GDM1 (cell line): ENCODE data around the gene KRTAP20-4.

Experiments
- DNase-seq: peaks from one replicate; lab custom pipeline; 2025; lab: John Stamatoyannopoulos, UW

The KRTAP20-4 gene

DNA sequence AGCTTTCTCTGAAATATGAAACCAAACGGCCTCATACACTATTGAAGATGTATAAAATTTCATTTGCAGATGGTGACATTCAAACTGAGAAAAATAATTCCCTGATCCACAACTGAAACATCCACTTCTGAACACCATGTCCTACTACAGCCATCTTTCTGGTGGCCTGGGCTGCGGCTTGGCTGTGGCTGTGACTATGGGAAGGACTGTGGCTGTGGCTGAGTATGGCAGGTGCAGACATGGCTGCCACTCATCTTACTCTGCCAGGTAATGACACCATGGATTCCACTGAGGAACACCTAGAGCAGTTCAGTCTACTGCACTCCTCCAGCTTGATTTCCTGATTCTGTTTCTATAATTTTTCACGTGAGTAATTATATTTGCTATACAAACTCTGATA is at the start of gene KRTAP20-4:
TSS of gene KRTAP20-4 (plus strand) at position 106 of the 400 bp plus-strand sequence.
- DNase-seq: no peak

DNA sequence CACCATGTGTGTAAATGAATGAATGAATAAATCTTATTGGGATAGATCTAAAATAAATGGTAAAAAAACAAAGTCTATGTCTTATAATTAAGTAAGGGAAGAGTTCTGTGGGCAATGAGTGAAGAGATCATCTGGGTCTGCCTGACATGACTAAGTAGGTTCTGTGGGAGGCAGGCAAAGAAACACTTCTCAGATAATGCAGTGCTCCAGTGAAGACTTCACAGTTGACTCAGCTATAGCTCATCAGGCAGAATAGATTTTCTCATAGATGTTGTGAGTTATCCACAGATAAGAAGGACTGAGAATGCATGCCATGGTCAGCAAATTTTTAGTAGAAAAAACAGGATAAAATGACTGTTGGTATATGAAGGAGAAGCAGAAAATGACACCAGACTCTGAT is 42.7 kb upstream of the KRTAP20-4 start:
- no peak for DNase-seq

DNA sequence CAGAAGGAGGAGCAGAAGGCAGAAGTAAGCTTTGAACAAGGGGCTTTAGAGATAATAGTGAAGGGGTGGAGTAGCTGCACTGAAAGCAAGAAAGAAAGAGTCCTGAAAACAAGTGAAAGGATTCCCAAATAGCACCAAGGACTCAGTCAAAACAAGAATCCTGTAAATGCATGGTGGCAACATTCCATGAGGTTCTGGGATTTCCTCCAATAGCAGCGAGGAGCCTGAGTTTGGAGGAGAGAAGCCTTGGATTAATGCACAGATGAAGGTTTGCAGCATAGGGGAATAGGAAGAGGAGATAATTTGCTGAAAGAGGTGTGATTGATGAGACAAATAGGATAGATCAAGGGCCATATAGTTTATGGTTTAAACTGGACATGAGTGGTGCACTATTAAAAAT is 41.1 kb upstream of the KRTAP20-4 start:
- no peak for DNase-seq

DNA sequence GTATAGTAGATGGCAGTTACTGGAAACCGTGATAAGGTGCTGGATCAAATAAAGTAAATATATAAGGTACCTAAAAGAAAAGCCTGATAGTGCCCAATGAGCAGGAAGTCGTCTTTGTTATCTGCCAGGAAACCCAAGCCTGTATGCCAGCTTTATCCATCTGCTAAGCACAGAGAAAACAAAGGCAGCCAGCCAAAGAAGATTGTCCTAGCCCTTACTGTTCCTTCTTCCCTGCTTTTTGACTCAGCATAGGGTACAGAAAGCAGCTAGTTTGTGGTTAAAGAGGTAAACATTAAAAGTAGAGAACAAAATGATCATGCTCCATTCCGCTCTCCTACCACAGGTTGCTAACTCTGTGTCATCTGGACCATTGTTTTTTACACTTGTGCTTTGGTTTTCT is 40.3 kb upstream of the KRTAP20-4 start:
- DNase-seq: no peak

DNA sequence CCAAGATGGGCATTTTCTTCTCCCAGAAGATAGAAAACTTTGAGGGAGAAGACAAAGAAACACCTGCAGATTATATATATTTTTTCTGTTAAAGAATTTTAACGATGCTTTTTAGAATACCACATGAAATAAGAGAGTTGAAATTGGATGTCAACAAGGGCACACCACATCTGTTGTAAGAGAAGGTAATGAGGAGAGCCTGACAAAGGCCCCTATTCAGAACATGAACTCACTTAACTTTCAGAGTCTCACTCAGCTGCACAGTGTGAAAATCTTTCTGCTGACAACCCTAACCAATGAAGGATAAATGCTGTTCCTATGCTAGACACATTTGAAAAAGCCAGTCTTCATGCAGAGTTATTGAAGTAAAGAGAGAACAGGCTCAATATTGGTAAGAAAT is 37.6 kb upstream of the KRTAP20-4 start:
- DNase-seq: no peak

DNA sequence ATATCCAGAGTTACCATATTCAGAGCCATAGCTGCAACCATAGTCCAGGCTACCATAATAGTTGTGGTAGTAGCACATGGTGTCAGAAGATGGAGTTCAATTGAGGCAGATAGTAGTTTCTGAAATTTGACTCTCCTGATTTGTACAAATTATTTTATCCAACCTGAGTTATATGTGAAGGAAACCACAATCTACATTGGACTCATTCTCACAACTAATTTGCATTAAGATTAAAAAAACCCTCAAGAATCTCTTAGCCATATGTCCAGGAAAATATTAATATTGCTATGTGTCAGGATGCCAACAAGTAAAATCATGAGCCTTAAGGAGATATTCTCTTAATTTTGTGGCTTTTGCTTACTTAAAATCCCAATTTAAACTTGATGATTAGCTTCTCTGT is 30.1 kb upstream of the KRTAP20-4 start, which contains the start of gene KRTAP22-2:
TSS of gene KRTAP22-2 (minus strand) at position 101 of the 400 bp plus-strand sequence.
- DNase-seq: no peak

DNA sequence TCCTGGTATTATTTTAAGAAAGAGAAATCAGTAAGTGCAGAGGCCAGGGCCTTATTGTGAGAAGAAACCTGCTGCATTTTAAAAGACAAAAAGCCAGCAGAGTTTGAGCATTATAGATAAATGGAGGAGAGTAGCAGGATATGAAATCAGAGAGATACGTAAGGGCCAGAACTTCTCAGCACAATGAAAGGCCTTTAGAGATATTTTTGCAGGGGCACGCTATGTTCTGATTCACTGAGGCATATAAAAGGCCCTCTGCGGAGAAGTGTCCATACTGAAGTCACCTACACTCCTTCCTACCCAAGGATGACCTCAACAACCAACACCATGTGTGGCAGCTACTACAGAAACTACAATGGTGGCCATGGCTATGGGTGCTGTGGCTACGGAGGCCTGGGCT is 28.3 kb upstream of the KRTAP20-4 start, which contains the start of gene KRTAP6-3:
TSS of gene KRTAP6-3 (plus strand) at position 301 of the 400 bp plus-strand sequence. CDS start at position 307, 6 bp downstream.
- DNase-seq: no peak

DNA sequence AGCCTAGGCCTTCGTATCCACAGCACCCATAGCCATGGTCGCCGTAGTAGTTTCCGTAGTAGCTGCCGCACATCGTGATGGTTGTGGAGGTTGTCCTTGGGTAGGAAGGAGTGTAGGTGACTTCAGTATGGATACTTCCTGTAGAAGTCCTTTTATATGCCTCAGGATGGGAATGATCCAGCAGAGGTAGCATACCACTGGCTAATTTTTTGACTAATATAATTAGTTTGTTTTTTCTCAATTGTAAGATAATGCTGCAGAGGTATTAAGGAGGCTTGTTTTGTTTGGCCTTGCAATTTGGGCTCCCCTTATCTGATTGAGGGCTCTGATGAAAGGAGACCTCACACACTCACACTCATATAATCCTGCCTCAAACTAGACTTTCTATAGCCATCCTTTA is 21.6 kb upstream of the KRTAP20-4 start, which contains the start of gene KRTAP6-2:
TSS of gene KRTAP6-2 (minus strand) at position 101 of the 400 bp plus-strand sequence. CDS start at position 73, 28 bp downstream.
- DNase-seq: no peak

DNA sequence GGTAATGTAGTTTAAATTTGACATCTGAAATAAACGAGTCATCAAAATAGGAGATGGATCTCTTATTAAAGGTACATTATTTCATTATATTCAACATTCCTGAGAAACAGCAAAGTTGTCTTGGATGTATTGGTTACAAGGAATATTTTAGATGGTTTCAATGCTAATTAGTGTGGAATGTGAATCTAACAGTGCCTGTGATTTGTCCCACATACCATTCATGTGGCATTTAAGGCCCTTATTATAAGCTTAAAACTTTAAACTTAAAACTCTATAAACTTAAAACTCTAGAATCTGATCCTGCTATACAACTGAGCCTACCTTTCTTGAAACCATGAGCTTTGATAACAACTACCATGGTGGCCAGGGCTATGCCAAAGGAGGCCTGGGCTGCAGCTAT is 19.6 kb upstream of the KRTAP20-4 start, which contains the start of gene KRTAP22-1:
TSS of gene KRTAP22-1 (plus strand) at position 301 of the 400 bp plus-strand sequence.
- no peak for DNase-seq

DNA sequence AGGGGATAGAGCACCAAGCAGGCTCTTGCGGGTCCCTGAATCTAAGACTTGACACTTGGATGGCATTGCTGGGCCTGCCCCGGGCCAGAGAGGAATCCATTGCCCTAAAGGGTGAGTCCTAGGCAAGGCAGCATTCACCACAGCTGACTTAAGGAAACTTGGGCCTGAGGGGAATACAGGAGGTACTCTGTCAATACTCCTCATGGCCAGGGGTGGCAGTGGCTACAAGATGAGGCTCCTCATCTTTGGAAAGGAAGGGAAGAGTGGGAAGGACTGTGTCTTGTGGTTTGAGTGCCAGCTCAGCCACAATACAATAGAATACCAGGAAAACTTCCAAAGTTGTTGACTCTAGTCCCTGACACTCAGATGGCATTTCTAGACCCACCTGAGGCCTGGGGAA is 14.5 kb upstream of the KRTAP20-4 start:
- DNase-seq: no peak

DNA sequence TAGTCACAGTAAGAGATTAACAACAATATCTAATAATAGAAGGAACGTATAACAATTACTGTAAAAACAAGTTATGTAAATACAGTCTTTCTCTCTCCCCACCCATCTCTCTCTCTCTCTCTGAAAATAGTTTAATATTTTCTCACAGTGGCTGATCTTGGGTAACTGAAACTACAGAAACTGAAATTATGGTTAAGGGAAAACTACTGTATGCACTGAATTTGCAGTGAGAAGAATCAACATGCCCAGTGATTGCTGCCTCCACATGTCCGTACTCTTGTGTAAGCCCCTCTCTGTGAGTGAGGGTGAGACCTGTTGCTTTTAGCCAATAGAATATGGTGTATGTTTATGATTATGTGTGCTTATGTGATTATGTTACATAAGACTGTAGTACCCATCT is 8.3 kb upstream of the KRTAP20-4 start:
- DNase-seq: no peak

DNA sequence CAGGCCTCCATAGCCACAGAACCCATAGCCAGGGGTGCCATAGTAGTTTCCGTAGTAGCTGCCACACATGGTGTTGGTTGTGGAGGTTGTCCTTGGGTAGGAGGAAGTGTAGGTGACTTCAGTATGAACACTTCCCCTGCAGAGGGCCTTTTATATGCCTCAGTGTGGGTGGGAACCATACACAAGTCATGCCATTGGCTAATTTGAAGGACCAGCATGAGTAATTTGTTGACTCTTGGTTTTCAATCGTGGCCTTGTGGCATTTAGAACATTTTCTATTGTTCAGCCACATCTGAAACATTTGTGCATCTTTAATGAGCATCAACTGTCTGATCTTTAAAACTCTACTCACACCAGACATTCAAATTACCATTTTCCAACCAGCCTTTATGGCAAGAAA is 6.6 kb upstream of the KRTAP20-4 start, which contains the start of gene KRTAP6-1:
TSS of gene KRTAP6-1 (minus strand) at position 95 of the 400 bp plus-strand sequence. CDS start at position 69, 26 bp downstream.
- no peak for DNase-seq

DNA sequence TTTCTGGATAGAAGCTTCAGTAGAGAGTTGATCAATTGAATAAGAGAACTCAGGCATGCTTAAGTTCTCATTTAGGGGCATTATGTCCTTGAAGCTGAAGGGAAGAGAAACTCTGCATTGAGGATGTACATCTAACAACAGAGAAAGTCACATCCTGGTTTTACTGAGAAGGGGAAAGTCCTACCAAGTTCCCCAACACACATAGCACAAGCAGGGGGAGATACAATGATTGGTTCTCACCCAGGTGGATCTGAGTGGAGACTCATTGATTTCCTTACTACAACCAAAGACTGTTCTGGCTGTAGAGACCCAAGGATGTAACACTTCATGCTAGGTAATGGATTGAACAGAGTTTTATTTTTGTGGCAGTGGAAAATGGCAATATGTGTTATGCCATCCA is 5.2 kb upstream of the KRTAP20-4 start:
- DNase-seq: no peak

DNA sequence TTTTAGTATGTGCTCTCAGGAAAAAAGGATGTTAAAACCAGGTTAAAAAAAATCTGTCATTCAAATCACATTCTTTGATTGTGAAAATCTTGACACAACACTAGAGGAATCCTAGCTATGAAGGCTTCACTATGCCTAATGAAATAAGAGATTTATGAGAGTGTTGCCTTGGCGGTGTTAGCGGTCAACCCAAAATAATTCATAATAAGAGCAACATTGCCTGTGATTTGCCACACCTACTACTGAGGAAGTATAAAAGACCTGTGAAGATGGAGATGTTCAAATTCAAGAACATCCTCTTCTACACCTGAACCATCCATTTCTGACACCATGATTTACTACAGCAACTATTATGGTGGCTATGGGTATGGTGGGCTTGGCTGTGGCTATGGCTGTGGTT is 4.3 kb upstream of the KRTAP20-4 start, which contains the start of gene KRTAP20-1:
TSS of gene KRTAP20-1 (plus strand) at position 301 of the 400 bp plus-strand sequence. CDS start at position 331, 30 bp downstream.
- no peak for DNase-seq

DNA sequence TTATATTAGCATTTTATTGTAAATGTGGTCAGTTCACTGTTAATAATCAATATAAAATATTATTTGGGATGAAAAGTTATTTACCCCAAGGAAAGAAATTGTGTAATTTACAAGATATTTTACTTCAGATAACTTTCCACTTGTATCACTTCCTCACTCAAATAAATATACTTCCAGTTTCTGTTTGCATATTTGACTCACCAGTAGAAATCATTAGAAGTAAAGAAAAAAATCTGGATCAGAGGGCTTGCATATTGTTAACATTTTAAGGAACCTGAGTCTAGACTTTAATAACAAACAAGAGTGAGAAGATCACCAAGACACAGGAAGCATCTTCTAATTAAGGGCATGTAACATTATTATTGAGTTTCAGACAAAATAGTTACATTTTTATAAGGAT is 347 bp upstream of the KRTAP20-4 start:
- no peak for DNase-seq

DNA sequence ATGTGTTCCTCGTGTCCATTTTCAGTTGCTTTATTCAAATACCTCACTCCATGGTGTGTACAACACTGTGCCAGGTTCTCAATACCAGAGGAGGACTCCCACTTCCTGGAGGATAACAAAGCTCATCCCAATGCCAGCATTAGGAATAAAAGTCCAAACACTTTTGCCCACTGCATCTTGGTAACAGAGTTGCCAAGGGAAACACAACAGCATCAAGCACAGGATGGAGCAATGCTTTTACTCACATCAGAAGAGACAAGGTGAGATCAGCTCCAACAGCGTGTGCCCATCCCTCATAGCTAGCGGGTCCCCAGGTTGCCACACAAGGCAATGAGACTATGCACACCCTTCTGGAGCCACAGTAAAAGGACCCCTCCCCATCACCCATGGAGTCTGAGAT is 2.9 kb downstream of the KRTAP20-4 start:
- no peak for DNase-seq

DNA sequence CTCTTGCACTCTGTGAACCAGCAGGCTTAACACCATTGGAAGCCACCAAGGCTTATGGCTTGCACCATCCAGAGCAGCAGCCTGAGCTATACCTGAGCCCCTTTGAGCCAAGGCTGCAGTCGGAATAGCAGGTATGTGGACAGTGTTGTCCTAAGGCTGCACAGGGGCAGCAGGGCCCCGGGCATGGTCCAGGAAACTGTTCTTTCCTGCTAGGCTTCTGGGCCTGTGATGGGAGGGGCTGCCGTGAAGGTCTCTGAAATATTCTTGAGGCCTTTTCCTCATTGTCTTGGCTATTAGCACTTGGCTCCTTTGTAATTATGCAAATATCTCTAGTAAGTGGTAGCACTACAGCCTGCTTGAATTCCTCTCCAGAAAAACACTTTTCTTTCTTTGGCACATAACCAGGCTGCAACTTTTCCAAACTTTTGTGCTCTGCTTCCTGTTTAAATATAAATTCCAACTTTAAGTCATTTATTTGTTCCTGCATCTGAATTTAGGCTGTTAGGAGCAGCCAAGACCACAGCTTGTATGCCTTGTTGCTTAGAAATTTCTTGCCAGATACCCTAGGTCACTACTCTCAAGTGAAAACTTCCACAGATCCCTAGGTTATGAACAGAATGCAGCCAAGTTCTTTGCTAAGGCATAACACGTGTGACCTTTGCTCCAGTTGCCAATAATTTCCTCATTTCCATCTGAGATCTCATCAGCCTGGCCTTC is 5.2 kb downstream of the KRTAP20-4 start:
- DNase-seq: no peak

DNA sequence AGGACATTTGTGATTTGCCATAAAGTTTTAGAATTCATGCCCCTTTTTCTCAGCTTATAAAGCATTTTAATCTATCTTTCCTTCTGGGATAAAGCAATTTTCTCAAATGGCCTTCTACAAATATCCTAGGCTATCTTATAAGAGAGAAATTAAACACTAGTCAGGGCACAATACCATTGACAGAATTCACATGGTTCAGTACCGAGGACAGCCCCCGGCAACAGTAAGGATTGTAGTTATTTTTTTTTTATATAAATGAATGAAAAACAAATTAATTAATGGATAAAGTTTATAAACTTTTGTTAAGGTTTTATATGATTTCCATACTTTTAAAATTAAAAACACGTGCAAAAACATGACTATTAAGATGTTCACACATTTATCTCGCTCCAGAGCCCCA is 7.7 kb downstream of the KRTAP20-4 start:
- DNase-seq: no peak

DNA sequence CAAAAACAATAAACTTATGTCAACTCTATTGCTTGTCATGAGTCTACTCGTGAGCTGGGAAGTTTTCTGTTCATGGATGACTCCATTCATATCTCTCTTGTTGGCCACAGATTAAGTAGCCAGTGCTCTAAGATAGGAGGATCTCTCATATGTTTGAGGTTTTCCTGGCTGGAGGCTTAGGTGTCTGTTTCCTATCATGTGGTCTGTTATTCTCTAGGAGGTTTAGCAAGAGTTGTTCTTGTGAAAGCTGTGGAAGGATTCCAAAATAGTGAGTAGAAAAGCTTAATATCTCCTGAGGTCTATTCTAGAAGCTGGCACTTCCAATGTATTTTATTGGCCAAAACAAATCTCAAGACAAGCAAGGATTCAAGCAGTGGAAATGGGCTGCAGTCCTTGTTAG is 8.8 kb downstream of the KRTAP20-4 start:
- no peak for DNase-seq

DNA sequence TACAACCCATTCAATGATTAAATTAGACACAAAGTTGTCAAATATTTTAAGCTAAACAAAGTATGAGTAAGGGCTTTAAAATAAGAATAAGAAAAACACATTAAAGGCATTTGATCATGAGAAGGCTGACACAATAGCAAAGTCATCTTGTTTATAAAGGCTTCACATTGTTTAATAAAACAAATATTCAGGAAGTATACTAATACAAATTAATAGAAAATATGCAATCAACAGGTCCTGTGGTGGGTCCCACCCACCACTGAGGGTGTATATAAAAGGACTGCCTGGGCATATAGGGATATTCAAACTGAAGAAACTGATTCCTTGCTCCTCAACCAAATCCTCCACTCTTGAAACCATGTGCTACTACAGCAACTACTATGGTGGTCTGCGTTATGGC is 14.5 kb downstream of the KRTAP20-4 start, which contains the start of gene KRTAP20-2:
TSS of gene KRTAP20-2 (plus strand) at position 301 of the 400 bp plus-strand sequence. CDS start at position 359, 58 bp downstream.
- DNase-seq: no peak

DNA sequence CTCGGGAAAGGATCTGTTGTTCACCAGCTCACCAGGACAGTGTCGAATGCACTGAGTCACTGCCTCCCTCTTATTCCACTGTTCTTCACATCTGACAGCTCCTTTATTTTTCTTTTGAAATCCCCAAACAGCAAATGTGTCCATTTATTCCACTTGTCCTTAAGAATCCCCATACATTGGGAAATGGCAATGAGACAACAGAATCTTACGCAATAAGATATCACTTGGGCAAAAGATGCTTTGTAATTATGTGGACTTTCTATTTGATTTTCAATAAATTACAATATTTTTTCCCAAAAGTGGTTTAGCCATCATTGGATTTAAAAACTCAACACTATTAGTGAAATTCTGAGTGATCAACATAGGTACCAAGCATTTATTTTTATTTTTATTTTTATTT is 18.3 kb downstream of the KRTAP20-4 start:
- no peak for DNase-seq

DNA sequence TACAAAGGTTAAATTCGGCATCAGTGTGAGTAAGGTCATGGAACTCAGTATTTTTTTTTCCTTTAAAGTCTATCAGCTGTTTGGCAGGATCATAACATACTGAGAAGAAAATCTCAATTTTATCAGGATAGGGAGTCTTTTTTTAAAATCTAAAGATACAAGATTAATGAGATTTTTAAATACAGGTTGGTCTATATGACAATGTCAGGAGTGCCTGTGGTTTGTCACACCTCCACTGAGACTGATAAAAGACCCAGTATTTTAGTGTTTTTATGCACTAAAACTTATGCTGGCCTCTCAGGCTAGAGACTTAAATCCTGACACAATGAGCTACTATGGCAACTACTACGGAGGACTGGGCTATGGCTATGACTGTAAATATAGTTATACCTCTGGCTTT is 22.1 kb downstream of the KRTAP20-4 start, which contains the start of gene KRTAP20-3:
TSS of gene KRTAP20-3 (plus strand) at position 301 of the 400 bp plus-strand sequence.
- DNase-seq: no peak

DNA sequence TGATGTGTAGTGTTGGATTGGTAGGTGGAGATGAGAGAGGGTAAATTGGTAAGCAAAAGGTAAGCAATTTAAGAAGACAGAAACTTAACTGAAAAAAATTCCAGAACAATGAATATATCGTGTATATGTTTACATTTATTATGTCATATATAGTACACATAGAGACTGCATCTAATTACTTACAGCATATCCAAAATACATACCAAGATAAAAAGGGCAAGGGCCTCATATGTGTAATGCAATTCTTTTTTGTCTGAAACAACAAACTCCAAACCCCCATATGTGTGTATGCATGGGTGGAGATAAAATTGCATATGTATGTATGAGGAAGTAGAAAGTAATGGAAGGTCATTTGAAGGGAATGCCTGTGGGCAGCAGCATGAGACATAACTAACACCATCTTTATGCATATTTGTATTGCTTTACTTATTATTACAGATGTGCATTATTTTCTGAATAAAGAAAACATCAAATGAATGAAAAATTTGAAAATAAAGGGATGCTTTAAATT is 26.5 kb downstream of the KRTAP20-4 start:
- DNase-seq: no peak
